Measurements from ENCODE around the gene TLE6.

Gene TLE6

DNA sequence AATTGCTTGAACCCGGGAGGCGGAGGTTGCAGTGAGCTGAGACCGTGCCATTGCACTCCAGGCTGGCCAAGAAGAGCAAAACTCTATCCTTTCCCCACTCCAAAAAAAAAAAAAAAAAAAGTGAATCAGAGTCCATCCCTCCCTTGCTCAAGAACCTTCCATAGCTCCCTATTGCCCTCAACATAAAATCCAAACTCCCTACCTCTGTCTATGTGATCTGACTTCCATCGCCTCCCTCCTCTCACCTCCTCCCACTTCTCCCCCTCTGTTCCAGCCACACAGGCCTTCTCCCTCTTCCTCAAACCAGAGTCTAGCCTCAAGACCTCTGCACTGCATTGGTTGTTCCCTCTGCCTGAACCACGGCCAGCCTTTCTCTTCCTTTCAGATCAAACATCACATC, 61.8 kb downstream of the TLE6 start:
- no peak overlapping the region for H3K27ac ChIP-seq (ENCODE audit: poor library complexity, severe bottlenecking)
- no peak overlapping the region for H3K4me3 ChIP-seq (ENCODE audit: severe bottlenecking)
- H3K4me1 ChIP-seq (ENCODE audit: insufficient read depth, poor library complexity, severe bottlenecking), result no peaks in the 10 kb centered on the region
- DNase-seq (ENCODE audit: low spot score), result no peak
- no peaks in the 10 kb centered on the region for H3K9me3 ChIP-seq (ENCODE audit: severe bottlenecking)
- H3K36me3 ChIP-seq (ENCODE audit: low read depth), result no peaks in the 10 kb centered on the region
- no peak for ATAC-seq (ENCODE audit: low read depth)
- no peaks in the 10 kb centered on the region for H3K27me3 ChIP-seq (ENCODE audit: insufficient read depth, poor library complexity, severe bottlenecking)
- TF ChIP-seq, protein P1, sequence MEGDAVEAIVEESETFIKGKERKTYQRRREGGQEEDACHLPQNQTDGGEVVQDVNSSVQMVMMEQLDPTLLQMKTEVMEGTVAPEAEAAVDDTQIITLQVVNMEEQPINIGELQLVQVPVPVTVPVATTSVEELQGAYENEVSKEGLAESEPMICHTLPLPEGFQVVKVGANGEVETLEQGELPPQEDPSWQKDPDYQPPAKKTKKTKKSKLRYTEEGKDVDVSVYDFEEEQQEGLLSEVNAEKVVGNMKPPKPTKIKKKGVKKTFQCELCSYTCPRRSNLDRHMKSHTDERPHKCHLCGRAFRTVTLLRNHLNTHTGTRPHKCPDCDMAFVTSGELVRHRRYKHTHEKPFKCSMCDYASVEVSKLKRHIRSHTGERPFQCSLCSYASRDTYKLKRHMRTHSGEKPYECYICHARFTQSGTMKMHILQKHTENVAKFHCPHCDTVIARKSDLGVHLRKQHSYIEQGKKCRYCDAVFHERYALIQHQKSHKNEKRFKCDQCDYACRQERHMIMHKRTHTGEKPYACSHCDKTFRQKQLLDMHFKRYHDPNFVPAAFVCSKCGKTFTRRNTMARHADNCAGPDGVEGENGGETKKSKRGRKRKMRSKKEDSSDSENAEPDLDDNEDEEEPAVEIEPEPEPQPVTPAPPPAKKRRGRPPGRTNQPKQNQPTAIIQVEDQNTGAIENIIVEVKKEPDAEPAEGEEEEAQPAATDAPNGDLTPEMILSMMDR (IDR thresholded peaks at IDR 0.05; ENCODE audit: poor library complexity, severe bottlenecking), result no peak

DNA sequence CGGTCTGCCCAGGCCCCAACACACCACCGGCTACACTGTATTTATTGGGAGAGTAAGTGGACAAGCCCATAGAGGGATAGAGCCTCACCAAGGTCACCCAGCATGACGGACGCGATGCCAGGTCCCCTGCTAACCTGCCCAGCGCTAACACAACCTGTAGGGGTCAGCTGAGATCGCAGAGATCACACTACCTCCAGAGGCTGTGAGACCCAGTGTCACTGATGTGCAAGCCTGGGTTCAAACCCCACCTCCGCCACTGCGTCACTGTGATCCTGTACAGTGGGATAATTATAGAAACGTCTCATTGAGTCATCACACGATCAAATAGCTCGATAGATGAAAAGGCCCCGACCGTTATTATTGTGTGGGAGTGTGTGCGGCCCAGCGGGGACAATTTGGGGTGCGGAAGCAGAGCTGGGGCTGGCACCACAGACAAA, 62.3 kb downstream of the TLE6 start:
- H3K27me3 ChIP-seq (ENCODE audit: insufficient read depth, poor library complexity, severe bottlenecking), result no peaks in the 10 kb centered on the region

DNA sequence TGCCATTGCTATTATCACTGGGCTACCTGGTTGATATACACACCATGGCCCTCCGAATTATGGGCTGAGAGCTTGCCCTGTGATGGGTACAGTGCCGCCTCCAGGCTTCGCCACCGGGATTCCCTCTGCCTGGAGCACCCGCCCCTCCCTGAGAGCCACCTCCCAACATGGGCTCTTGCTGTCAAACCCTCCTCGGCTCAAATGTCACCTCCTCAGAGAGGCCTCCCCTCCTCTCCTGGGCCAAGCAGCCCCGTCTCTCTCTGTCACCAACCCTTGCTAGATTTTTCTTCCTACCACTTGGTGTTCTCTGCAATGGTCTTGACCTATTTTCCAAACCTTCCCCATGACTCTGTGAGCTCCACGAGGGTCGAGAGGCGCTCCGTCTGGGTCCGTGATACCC, 64.0 kb downstream of the TLE6 start:
- H3K36me3 ChIP-seq (ENCODE audit: low read depth), result no peaks in the 10 kb centered on the region
- no peak for ATAC-seq (ENCODE audit: low read depth)
- H3K27me3 ChIP-seq (ENCODE audit: insufficient read depth, poor library complexity, severe bottlenecking), result no peaks in the 10 kb centered on the region
- no peak for DNase-seq (ENCODE audit: low spot score)
- H3K9me3 ChIP-seq (ENCODE audit: severe bottlenecking), result no peaks in the 10 kb centered on the region
- TF ChIP-seq, protein P1 (IDR thresholded peaks at IDR 0.05; ENCODE audit: poor library complexity, severe bottlenecking), result no peak
- no peak overlapping the region for H3K4me3 ChIP-seq (ENCODE audit: severe bottlenecking)
- no peak overlapping the region for H3K27ac ChIP-seq (ENCODE audit: poor library complexity, severe bottlenecking)
- no peaks in the 10 kb centered on the region for H3K4me1 ChIP-seq (ENCODE audit: insufficient read depth, poor library complexity, severe bottlenecking)

More for the DNA sequence above, 62.3 kb downstream of the TLE6 start:
- Histone ChIP-seq H3K27ac (ENCODE audit: poor library complexity, severe bottlenecking) (no peak overlapping the region), H3K36me3 (ENCODE audit: low read depth) (no peaks in the 10 kb centered on the region), H3K4me1 (ENCODE audit: insufficient read depth, poor library complexity, severe bottlenecking) (no peaks in the 10 kb centered on the region), H3K9me3 (ENCODE audit: severe bottlenecking) (no peaks in the 10 kb centered on the region), H3K4me3 (ENCODE audit: severe bottlenecking) (no peak overlapping the region)
- DNase-seq (ENCODE audit: low spot score) (no peak), ATAC-seq (ENCODE audit: low read depth) (no peak)
- TF ChIP-seq, protein P1 (IDR thresholded peaks at IDR 0.05; ENCODE audit: poor library complexity, severe bottlenecking), result no peak

DNA sequence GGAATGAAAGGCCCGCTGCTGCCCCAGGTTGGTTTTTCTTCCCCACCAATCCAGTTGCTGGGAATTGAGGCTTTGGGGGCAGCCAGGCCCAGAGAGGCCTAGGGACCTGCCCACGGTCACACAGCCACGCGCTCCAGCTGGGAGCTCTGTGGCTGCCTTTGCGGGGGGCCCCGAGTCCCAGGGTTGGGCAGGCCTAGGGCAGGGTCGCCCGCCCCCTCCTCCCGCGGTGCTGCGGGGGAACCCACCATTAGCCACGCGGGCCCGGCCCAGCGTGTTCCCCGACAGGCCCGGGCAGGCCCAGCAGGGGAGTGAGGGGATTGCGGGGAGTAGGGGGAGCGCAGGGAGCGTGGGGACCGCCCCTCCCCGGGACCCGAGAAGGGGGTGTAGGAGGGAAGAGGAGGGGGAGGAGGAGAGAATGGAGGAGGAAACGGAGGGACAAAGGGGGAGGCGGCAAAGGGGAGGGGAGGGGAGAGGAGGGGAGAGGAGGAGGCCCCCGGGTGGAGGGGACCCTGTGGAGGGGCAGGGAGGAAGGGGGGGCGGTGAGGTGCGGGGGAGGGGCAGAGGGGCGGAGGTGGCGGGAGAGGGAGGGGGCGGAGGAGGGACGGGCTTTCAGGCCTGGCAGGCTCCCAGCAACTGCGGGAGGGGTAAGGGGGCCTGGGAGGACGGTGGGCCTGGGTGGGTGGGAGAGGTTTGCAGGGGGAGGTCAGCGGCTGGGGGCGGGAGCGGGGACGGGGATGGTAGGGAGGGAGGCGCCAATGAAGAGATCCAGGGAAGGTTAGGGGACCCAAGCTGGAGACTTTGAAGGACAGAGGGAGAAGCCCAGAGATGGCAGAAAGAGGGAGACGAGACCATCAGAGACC, 64.6 kb downstream of the TLE6 start:
- TF ChIP-seq, protein P1 (IDR thresholded peaks at IDR 0.05; ENCODE audit: poor library complexity, severe bottlenecking), result no peak
- Histone ChIP-seq H3K4me3 (ENCODE audit: severe bottlenecking) (no peak overlapping the region), H3K36me3 (ENCODE audit: low read depth) (no peaks in the 10 kb centered on the region), H3K27me3 (ENCODE audit: insufficient read depth, poor library complexity, severe bottlenecking) (no peaks in the 10 kb centered on the region), H3K27ac (ENCODE audit: poor library complexity, severe bottlenecking) (no peak overlapping the region), H3K9me3 (ENCODE audit: severe bottlenecking) (no peaks in the 10 kb centered on the region), H3K4me1 (ENCODE audit: insufficient read depth, poor library complexity, severe bottlenecking) (no peaks in the 10 kb centered on the region)
- DNase-seq (ENCODE audit: low spot score) (no peak), ATAC-seq (ENCODE audit: low read depth) (no peak)
